Cardiac atrium fibroblast (primary cell): ENCODE results near the gene BRIX1. TPM values are rescaled to one million over a fixed set of nuclear protein-coding genes. Genes with fewer than 3 reads are reported as not detected.

Experiments
- total RNA-seq: library from RNA; depleted of rRNA; stranded (reverse); fragments of >200 nt; gene quantifications from 2 replicates; pipeline ENCODE4 v1.2.3, GENCODE V29; 2015

Gene BRIX1
- 10.1 and 14.9 TPM in 2 replicates for total RNA-seq

GRCh38 chr5:34915139-34915855, at the start of gene BRIX1, which contains the start of gene RAD1:
Gene BRIX1, plus strand, starts transcription at chr5:34915711. Its CDS starts 28 bp downstream, at chr5:34915739.
Gene RAD1, minus strand, starts transcription at chr5:34915504. Its CDS starts 612 bp downstream, at chr5:34914892.

DNA sequence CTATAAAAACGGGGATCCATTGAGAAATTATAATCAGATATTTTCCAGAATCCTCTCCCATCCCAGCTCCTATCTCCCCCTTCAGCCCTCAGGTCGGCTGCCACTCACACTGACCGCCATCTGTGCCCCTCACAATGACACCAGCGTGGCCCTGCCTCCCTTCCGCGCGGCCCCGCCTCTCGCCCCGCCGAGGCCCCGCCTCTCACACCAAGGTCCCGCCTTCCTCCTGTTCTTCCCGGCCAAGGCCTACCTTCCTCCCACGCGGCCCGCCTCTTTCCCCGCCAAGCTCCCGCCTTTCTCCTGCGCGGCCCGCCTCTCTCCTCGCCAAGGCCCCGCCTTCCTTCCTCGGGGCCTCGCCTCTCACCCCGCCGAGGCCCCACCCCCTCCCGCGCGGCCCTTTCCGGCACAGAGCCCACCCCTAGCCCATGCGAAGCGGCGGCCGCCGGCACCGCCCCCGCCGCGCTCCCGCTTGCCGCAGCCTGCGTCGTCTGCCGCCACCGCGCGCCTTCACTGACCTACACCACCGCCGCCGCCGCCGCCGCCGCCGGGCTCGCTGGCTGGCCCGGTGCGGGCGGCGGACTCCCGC, 13.7 kb downstream of the BRIX1 start, which contains the start of gene DNAJC21:
DNAJC21 (plus strand) TSS at position 426 of the 586 bp plus-strand sequence. CDS start 261 bp downstream, outside the sequence.

Other genes with a start within 250 kb of the BRIX1 start
- gene TTC23L, start 76.5 kb upstream of the BRIX1 start, total RNA-seq = 2.1 TPM in 1 of 2 replicates, not detected in the other
- 13.4 and 16.0 TPM in 2 replicates for gene RAD1, start 207 bp upstream of the BRIX1 start, total RNA-seq
- gene DNAJC21, start 13.8 kb downstream of the BRIX1 start, total RNA-seq = 9.7 and 10.3 TPM in 2 replicates
- not detected in 2 replicates for gene AGXT2, start 132.2 kb downstream of the BRIX1 start, total RNA-seq